Measurements from ENCODE around the gene PAX6.

DNA sequence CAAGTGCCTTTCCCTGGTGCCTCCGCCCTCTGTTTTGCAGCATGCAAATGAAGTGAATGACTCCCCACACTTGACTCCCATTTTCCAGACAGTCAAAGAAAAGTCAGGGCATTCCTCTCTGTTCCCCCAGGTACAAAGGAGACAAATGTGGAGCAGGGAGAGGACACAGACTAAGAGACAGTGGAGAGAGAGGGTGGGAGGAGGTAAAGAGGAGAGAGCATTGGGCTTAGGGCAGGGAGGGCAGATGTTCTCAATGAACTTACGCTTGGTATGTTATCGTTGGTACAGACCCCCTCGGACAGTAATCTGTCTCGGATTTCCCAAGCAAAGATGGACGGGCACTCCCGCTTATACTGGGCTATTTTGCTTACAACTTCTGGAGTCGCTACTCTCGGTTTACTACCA, 9.8 kb downstream of the PAX6 start:
- TF ChIP-seq CTCF (IDR thresholded peaks at IDR 0.05) (no peak), EP300 (IDR thresholded peaks at IDR 0.05) (no peak)

All from sigmoid colon (tissue), 4 donors.